Neuron (in vitro differentiated cells): ENCODE data around the gene NCOA4.
"Not testable (repeated sequence)": the region's sequence is repeated elsewhere in the genome, so short reads cannot be mapped to it uniquely, and the experiment has no call there.

Experiments
- H2AFZ ChIP-seq: one replicate; pipeline ENCODE4 v1.6.1; 2013; ENCODE audit warnings: low read depth, mild to moderate bottlenecking, inconsistent platforms, low read length, moderate library complexity
- H3K27me3 ChIP-seq: one replicate; pipeline ENCODE4 v1.6.1; 2013; ENCODE audit warnings: low read length; ENCODE audit not compliant: insufficient read depth
- H3K36me3 ChIP-seq: one replicate; pipeline ENCODE4 v1.6.1; 2013; ENCODE audit warnings: low read length; ENCODE audit not compliant: insufficient read depth
- H3K4me1 ChIP-seq: one replicate; pipeline ENCODE4 v1.6.1; 2013; ENCODE audit warnings: low read length; ENCODE audit not compliant: insufficient read depth
- H3K4me3 ChIP-seq: 2 replicates; pipeline ENCODE4 v1.5.1; 2013; ENCODE audit warnings: mild to moderate bottlenecking, low read length, moderate library complexity
- H3K9me3 ChIP-seq: one replicate; pipeline ENCODE4 v1.6.1; 2013; ENCODE audit warnings: low read length

Gene NCOA4

GRCh38 chr10:45974041-45974440 lies 56.4 kb downstream of the NCOA4 start:
- not testable (repeated sequence) for H3K4me3 ChIP-seq, H3K9me3 ChIP-seq, H2AFZ ChIP-seq, H3K36me3 ChIP-seq, H3K27me3 ChIP-seq
- peaks cover 12% of the 10 kb centered on the region for H3K4me1 ChIP-seq

GRCh38 chr10:45972813-45973169 lies 57.6 kb downstream of the NCOA4 start:
- H3K36me3 ChIP-seq, H3K27me3 ChIP-seq, H3K9me3 ChIP-seq, H2AFZ ChIP-seq: not testable (repeated sequence)
- peaks cover 12% of the 10 kb centered on the region for H3K4me1 ChIP-seq
- H3K4me3 ChIP-seq = peak overlapping the region; percentile 98

DNA sequence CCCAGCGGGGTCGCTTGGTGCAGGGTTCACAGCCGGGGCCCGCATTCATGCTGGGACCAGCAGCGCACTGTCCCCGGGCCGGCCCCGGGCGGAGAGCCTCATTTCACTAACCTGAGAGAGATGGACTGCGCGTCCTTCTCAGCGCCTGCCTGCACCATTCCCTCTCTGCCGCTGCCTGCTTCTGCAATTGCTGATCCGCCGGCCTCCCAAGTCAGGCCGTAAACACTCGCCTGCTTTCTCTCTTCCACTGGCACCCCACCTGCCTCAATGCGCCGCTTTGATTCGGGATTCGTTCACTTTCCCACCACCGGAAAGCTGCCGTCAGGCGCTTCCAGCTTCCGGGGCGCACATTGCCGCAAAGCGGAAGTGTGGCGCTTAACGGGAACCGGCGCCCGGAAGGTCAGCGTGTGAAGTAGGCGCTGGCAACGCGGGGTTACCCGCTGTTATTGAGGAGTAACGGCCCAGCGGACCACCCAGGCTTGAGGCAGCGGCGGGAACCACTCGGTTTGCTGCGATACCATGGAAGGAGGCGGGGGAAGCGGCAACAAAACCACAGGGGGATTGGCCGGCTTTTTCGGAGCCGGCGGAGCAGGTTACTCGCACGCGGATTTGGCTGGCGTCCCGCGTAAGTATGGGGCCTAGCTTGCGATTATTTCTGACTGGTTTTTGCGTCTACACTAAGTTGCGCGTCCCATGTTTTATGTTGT lies 58.2 kb downstream of the NCOA4 start, which contains the start of gene TIMM23:
TIMM23 (plus strand) TSS at position 384 of the 707 bp plus-strand sequence; CDS start at position 520, 136 bp downstream.
- not testable (repeated sequence) for H3K27me3 ChIP-seq, H3K36me3 ChIP-seq, H3K9me3 ChIP-seq
- Histone ChIP-seq H3K4me1 (peaks cover 12% of the 10 kb centered on the region), H3K4me3 (peak within 1 kb of the TSS; percentile 98), H2AFZ (peak within 1 kb of the TSS; percentile 61)

GRCh38 chr10:45971742-45972105 lies 58.7 kb downstream of the NCOA4 start:
- peaks cover 12% of the 10 kb centered on the region for H3K4me1 ChIP-seq
- peak overlapping the region; percentile 61 for H2AFZ ChIP-seq
- H3K36me3 ChIP-seq, H3K27me3 ChIP-seq, H3K9me3 ChIP-seq: not testable (repeated sequence)
- H3K4me3 ChIP-seq = peak overlapping the region; percentile 98

DNA sequence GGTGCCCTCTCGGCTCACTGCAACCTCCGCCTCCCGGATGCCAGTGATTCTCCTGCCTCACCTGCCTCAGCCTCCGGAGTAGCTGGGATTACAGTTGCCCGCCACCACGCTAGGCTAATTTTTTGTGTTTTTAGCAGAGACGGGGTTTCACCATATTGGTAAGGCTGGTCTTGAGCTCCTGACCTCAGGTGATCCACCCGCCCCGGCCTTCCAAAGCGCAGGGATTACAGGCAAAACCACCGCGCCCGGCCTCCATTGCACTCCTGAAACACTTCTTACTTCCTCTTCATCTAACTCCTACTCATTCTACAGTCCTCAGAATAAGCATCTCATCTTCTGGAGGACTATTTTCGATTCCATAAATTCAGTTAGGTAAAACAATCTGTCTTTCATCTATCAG lies 59.4 kb downstream of the NCOA4 start:
- Histone ChIP-seq H3K4me3 (peak overlapping the region; percentile 98), H3K4me1 (peaks cover 12% of the 10 kb centered on the region)
- not testable (repeated sequence) for H3K36me3 ChIP-seq, H3K27me3 ChIP-seq, H2AFZ ChIP-seq, H3K9me3 ChIP-seq

DNA sequence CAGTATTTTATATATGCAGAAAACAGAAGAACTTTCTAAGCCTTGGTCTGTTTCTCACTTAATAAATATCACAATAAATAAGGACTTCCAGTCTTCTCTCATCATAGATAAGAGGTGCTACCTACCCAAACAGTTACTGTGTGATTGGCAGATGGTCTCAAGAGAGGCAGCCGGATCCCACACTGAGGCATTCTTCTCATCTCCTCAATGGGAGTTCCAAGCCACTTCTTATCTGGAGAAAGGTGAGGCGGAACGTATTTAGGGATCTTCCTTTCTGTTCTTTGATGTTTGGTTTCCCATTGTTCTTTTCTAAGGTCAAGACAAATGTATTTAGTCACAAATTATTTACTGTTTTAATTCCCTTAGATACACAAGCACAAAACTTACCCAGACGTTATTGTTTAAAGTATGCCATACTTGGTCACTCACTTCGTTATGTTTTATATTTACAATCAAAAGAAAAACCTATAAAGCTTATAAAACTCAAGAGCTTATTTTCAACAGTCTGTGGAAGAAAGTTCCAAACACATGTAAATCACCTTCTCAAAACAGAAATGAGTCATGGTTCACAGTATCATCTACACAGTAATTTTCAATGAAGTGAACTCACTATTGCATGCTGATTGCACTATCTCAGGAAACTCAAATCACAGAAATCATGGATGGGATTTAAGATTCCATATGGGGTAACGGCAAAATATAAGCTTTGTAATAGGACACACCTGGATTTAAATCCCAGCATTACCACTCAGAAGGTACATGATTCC lies 67.6 kb downstream of the NCOA4 start:
- not testable (repeated sequence) for H3K9me3 ChIP-seq, H3K27me3 ChIP-seq, H2AFZ ChIP-seq, H3K4me1 ChIP-seq, H3K4me3 ChIP-seq, H3K36me3 ChIP-seq

DNA sequence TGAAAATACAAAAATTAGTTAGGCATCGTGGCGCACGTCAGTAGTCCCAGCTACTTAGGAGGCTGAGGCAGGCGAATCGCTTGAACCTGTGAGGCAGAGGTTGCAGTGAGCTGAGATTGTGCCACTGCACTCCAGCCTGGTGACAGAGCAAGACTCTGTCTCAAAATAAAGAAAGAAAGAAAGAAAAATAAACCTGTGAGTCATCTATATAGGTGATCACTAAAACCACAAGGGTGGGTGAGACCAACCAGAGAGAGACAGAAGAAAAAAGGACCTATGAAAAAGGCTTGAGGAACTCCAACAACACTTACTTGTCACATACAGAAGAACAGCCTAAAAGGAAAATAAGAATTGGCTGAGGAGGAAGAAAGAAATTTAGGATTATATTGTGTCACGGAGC lies 72.5 kb downstream of the NCOA4 start:
- not testable (repeated sequence) for H3K4me1 ChIP-seq, H3K27me3 ChIP-seq, H3K36me3 ChIP-seq, H3K4me3 ChIP-seq, H2AFZ ChIP-seq, H3K9me3 ChIP-seq

DNA sequence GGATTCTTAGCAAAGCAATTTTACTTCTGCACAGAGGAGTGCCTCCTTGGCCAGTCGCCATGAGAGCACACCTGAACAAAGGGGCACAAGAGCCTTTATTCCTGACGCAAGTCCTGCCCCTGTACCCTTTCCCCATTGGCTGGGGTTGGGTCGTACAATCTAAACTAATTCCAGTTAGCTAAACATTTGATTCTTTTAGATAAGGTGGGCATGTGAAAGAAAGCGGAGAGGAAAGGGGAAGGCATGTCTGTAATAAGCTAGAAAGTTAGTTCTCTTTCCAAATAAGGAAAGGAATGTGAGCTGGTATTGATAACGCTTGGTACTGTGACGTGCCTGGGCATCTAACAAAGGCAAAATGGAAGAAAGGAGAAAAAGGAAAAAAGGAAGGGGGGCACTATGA lies 73.8 kb downstream of the NCOA4 start:
- H3K36me3 ChIP-seq, H2AFZ ChIP-seq, H3K27me3 ChIP-seq, H3K4me1 ChIP-seq, H3K4me3 ChIP-seq, H3K9me3 ChIP-seq: not testable (repeated sequence)
